Kidney capillary endothelial cell (primary cell): Measurements from ENCODE around the gene PRH2.

Experiments used
- DNase-seq: peaks from one replicate; pipeline ENCODE4 v3.0.0-alpha.2; 2018; ENCODE audit warnings: low spot score

The PRH2 gene

DNA sequence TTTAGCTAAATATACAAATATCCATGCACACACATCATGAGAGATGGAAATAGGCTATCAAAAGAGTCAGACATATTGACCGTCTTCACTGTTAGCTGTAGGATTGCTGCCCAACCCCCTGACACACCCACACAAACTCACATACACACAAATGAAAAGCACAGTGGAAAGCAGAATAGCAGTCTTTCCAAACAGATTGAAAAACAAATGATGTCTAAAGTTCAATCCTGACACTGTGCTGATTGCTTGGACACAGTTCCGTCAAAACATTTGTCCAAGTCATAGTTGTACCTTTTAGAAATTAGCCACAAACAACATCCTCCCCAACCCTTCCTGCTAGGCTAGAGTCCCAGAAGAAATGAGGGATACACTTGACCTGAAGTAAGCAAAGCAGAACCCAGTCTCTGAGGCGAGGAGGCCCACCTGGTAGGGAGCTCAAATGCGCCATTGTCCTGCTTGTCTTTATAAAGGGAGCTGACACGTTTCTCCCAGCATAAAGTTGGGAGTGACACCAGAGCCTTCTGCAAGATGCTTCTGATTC is at the start of gene PRH2:
Gene PRH2 (plus strand): TSS at position 491 of the 541 bp plus-strand sequence. CDS start 38 bp downstream, at position 529.
- DNase-seq = no peak

DNA sequence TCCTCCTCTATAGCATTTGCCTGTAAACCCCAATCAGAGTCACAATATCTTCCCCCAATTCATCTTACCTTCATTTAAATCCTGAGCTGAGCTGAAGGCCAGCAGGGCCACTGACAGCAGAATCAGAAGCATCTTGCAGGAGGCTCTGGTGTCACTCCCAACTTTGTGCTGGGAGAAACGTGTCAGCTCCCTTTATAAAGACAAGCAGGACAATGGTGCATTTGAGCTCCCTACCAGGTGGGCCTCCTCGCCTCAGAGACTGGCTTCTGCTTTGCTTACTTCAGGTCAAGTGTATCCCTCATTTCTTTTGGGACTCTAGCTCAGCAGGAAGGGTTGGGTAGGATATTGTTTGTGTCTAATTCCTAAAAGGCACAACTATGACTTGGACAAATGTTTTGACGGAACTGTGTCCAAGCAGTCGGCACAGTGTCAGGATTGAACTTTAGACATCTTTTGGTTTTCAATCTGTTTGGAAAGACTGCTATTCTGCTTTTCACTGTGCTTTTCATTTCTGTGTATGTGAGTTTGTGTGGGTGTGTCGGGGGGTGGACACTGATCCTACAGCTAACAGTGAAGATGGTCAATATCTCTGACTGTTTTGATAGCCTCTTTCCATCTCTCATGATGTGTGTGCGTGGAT is 44.8 kb upstream of the PRH2 start, which contains the start of gene PRH1:
Gene PRH1 (minus strand): TSS at position 170 of the 640 bp plus-strand sequence. CDS start 38 bp downstream, at position 132.
- DNase-seq = no peak

DNA sequence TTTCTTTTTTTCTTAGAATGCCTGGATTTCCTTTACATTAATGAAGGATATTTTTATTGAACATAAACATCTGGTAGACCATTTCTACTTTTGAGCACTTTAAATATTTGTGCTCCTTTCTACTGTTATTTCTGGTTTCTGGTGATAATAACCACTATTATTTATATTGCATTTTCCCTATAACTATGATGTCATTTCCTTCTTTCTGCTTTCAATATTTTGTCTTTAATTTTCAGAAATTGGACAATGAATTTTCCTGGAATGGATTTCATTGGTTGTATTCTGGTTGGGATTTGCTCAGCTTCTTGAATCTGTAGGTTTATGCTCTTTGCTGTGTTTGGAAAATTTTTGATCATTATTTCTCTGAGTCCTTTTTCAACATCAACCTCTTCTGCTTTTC is 39.8 kb upstream of the PRH2 start:
- no peak for DNase-seq

DNA sequence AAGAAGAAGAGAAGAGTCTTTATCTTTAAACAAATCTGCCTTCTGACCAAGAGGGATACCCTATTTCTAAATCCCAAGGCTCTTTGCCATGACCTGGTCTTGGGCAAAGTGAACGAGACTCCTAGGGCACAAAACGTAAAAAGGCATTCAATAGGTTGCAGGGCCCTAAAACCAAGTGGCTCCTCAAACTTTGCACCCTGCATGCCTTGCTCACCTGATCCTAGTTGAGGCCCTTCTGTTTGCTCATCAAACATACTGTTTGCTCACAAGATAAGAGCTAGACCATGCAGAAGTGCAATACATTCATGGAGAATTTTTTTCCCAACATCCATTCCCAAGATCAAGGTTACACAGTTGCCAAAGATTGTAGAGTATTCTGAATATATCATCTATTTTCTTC is 37.1 kb upstream of the PRH2 start:
- no peak for DNase-seq

DNA sequence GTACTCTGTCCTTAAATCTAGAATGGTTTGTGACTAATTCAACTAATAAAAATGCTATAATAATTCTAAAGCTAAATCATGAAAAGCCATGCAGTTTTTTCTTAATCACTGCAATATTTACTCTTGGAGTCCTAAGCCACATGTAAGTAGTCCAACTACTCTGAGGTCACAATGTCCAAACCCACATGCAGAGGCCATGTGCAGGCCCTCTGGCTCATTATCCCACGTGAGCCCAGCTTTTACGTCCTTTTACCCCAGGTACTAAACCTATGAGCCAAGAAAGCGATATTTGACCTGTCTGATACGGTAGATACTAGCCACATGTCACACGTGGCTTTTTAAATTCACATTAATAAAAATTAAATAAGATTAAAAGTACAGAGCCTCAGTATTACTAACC is 32.2 kb upstream of the PRH2 start:
- DNase-seq = no peak

DNA sequence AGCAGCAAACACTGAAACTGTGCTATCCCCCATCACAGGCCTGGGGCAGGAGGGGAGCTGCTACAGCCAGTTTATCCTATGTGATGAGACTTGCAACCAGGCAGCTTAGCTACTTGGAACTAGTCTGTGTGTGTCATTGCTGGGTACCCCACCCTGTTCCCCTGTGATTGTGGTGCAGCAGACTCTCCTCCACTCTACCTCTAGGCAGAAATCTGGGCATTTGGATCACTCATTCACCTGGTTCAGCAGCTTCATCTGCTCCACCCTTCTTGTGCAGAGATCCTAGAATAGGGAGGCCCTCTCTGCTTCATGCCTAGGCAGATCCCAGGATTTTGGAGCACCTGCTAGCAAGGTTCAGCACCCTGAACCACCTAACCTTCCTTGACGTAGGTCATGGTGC is 28.5 kb upstream of the PRH2 start:
- no peak for DNase-seq

DNA sequence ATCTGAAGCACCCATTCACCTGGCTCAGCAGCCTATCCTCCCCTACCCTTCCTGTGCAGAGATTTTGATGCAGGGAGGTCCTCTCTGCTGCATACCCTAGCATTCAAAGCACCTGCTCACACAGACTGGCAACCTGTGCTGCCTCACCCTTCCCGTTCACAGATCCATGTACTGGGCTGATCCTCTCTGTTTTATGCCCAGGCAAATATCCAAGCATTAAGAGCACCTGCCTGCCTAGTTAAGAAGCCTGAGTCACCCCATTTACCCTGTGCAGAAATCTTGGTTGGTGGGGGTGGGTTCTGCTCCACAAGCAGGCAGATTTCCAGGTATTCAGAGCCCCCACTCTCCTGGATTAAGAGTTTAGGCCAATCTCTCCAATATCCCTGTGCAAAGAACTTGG is 28.1 kb upstream of the PRH2 start:
- DNase-seq = no peak

DNA sequence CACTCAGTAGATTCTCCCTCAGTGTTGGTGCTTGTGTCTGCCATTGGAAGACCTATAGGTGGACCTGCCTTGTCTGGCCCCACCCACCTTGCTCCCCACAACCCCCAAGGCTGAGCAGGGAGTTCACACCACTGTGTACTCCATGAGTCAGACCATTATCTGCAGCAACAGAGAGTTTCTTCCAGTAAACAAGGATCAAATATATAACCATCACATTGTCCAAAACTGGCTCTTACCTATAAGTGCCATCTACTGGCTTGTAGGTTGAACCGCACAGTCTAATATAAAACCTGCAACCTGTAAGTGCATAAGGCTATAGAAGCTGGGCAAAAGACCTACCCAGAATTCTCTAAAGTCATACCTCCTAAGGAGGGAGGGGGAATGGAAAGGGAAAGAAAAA is 27.6 kb upstream of the PRH2 start:
- no peak for DNase-seq

DNA sequence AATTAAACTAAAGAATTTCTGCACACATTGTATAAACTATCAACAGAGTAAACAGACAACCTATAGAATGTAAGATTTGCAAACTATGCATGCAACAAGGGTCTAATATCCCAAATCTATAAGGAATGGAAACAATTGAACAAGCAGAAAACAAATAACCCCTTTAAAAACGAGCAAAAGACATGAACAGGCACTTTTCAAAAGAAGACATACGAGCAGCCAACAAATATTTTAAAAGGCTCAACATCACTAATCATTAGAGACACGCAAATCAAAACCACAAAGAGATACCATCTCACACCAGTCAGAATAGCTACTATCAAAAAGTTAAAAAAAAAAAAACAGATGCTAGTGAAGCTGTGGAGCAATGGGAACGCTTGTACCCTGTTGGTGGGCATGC is 24.4 kb upstream of the PRH2 start:
- no peak for DNase-seq

DNA sequence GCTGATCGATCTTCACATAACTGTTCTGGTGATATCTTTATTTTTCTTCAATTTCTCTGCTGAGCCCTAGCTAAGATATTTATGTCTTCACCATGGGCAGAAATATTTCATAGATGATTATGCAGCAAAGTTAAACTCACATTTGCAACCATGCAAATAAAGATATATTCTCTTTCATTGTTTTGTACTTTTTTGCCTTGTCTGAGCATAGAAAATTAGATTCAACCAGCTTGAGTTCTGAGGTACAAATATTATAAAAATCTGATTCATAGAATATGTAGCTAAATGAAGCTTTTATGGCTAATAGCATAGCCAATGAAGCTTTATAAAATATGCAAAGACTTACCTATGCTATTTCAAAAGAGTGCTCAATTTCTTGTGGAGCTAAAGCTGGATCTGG is 19.6 kb upstream of the PRH2 start, which contains the start of gene TAS2R13:
Gene TAS2R13 (minus strand): TSS at position 101 of the 400 bp plus-strand sequence. CDS start 264 bp downstream, outside the sequence.
- no peak for DNase-seq

DNA sequence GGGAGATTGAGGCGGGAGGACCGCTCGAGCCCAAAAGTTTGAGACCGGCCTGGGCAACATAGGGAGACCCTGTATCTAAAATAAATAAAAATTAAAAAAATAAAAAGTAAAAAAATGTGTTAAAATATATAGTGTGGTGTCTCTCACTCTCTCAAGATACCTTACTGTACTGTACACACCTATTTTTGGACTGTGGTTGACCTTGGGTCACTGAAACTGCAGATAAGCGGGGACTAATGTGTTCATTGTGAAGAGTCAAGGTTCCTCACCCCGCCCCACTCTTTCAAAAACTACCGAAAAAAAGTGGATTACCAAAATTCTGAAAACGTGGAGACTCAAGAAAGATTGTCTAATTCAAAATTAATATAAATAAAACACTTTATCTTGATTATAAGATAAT is 18.7 kb upstream of the PRH2 start:
- DNase-seq = no peak

DNA sequence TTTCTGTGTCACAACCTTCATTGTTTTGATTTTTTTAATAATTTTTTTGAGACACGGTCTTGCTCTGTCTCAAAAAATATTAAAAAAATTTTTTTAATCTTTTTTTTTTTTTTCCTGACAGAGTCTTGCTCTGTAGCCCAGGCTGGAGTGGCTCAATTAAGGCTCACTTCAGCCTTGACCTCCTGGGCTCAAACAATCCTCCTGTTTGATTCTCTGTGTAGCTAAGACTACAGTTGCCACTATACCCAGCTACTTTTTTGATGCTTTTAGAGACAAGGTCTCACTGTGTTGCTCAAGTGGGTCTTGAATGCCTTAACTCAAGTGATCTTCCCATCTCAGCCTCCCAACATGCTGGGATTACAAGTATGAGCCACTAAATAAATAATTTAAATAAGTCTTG is 9.2 kb upstream of the PRH2 start:
- no peak for DNase-seq

DNA sequence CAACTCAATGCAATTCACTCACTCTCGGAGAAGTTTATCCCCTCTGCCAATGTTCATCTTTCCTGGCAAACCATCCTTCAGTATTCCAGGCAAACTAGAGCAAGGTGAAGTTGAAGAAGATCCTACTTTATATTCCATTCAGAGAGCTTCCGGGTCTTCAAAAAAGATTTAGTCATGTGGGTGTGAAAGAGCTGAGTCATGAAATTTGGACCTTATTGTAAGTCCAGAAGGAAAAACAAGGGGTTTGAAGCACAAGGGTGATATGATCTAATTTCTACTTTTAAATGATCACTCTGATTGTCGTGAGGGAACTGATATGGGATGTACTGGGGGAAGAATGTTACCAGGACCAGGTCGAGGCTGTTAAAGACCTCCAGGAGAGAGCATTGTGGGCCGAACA is 2.8 kb upstream of the PRH2 start:
- DNase-seq = no peak

DNA sequence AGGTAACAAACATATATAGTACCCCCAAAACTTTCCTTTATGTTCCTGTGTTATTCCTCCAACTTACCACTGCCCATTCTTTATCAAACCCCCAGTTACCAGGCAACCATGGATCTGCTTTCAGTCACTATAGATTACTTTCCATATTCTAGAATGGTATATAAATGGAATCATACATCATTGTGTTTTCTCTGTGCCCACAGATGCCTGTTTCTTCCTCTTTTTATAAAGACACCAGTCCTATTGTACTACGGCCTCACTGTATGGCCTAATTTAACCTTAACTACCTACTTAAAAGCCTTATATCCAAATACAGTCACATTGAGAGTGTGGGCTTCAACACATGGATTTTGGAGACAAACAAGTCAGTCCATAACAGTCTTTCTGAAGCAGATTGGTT is 7.5 kb downstream of the PRH2 start:
- no peak for DNase-seq

DNA sequence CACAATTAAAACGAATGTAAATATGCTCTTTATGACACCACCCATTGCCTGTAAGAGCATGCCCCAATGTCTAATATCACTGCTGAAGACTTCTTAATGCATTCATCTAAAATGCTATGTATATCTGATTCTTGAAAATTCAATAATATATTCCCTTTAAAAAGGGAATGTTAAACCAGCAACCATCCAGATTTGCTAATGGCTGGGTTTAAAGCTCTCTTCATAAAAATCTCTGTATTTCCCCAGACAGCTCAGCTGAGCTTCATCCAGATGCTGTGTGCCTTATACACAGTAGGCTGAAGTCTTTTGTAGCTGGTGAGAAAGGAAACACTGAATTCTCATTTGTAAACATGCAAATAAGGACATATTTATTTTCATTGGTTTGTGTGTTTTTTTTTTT is 10.1 kb downstream of the PRH2 start, which contains the start of gene TAS2R14:
Gene TAS2R14 (minus strand): TSS at position 101 of the 400 bp plus-strand sequence. CDS start 56 bp downstream, at position 45.
- no peak for DNase-seq

DNA sequence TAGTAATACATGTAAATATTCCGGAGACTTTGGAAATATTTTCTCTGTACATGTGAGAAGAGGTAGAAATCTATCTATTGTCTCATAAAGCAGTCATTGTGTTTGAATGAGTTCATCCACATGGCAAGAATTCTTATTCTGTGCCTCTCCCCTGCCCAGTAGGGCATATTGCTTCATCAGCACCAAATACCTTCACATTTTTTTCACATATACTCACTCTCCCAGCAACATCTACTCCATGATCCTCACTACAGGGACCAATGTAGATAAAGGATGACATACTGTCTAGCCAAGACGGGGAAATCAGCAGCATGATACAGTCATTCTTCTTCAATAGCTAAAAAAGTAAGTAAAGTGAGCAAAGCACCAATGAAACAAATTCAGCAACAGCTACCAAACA is 11.4 kb downstream of the PRH2 start:
- DNase-seq = no peak

DNA sequence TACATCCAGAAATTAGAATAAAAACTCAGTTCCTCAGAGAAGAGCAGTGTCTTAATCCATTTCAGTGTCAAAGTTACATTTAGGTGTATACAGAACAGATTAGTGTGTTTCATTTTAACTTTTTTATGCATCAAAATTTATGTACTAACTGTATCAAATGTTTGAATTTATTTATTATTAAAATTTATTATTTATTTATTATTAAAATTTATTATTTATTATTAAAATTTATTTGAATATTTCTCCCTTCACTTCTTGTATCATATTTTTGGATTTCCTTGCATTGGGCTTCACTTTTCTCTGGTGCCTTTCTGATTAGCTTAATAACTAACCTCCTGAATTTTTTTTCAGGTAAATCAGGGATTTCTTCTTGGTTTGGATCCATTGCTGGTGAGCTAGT is 12.3 kb downstream of the PRH2 start:
- DNase-seq = no peak

DNA sequence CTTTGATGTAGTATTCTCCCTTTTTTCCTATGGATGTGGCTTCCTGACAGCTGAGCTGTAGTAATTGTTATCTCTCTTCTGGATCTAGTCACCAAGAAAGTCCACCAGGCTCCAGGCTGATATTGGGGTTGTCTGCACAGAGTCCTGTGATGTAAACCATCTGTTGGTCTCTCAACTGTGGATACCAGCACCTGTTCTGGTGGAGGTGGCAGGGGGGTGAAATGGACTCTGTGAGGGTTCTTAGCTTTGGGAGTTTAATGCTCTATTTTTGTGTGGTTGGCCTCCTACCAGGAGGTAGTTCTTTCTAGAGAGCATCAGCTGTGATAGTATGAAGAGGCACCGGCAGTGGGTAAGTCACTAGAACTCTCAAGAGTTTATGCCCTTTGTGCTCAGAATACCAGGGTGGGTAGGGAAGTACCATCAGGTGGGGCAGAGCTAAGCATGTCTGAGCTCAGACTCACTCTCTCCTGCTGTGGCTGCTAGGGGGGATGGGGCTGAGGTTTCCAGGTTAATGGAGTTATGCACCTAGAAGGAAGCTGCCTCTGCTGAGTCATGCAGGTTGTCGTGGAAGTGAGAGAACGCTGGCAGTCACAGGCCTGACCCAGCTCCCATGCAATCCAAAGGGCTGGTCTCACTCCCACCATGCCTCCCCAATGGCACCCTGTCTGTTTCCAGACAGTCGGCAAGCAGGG is 13.0 kb downstream of the PRH2 start:
- no peak for DNase-seq

DNA sequence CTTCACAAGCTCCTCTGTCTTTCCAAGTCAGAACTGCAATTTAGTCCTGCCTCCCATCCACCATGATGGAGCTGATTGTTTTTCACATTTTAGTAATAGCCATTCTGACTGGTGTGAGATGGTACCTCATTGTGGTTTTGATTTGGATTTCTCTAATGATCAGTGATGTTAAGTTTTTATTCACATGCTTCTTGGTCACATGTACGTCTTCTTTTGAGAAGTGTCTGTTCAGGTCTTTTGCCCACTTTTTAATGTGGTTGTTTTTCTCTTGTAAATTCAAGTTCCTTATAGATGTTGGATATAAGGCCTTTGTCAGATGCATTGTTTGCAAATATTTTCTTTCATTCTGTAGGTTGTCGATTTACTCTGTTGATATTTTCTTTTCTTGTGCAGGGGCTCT is 14.1 kb downstream of the PRH2 start:
- no peak for DNase-seq

DNA sequence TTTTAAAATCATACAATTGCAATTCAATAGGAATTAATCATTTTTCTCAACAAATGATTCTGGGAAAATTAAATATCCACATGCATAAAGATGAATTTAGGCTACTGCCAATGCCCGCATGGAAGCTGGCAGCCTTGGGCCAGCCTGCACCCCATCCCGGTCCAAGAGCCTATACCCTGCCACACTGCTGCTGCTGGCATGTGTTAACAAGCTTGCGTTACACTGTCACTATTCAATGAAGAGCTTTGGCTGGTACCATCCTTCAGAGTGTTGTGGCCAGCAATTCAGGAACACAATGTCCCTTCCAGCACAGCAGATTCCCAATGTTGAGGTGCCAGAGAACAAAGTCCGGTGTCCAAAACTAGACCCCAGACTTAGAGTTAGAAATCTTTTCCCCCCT is 23.6 kb downstream of the PRH2 start:
- no peak for DNase-seq

DNA sequence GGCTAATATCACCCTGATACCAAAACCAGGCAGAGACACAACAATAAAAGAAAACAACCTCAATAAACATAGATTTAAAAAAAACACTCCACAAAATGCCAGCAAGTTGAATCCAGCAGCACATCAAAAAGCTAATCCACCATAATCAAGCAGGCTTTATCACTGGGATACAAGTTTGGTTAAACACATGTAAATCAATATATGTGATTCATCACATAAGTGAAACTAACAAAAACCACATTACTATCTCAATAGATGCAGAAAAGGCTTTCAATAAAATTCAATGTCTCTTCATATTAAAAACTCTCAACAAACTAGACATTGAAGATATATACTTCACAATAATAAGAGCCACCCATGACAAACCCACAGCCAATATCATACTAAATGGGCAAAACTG is 27.0 kb downstream of the PRH2 start:
- no peak for DNase-seq

DNA sequence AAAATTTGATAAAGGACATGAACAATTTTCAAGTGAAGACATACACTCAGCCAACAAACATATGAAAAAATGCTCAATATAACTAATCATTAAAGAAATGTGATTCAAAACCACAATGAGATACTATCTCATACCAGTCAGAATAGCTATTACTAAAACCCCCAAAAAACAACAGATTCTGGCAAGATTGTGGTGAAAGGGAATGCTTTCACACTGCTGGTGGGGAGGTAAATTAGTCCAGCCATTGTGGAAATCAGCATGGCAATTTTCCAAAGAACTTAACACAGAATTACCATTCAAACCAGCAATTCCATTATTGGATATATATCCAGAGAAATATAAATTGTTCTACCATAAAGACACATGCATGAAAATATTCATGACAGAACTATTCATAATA is 28.7 kb downstream of the PRH2 start:
- no peak for DNase-seq

DNA sequence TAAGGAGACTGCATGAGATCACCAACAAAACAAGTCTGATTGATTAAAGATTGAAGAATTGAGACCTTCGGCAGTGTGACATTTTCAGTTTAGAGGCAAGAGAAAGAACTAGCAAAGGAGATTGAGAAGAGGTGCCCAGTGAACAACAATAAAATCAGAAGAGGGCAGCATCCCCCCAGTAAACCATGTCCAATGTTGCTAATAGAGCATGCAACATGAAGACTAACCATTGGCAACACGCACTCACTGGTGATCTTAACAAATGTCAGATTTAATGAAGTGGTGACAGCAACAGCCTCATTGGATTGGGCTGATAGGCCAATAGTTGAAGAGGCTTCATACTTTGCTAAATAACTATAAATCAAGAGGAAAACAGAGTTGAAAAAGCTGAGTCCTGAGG is 30.8 kb downstream of the PRH2 start:
- DNase-seq = no peak
